ENCODE results near the gene NAP1L1. TPM values are rescaled to one million over a fixed set of nuclear protein-coding genes. Genes with fewer than 3 reads are reported as not detected.

NAP1L1 gene
- total RNA-seq, 1 experiment from 2014 or later: 946 TPM

GRCh38 chr12:75998292-75999063 is 86.0 kb downstream of the NAP1L1 start:
- TF ChIP-seq, protein P1, sequence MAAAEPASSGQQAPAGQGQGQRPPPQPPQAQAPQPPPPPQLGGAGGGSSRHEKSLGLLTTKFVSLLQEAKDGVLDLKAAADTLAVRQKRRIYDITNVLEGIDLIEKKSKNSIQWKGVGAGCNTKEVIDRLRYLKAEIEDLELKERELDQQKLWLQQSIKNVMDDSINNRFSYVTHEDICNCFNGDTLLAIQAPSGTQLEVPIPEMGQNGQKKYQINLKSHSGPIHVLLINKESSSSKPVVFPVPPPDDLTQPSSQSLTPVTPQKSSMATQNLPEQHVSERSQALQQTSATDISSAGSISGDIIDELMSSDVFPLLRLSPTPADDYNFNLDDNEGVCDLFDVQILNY (CRISPR knock-in tag; IDR thresholded peaks at IDR 0.05): no peak
- TF ChIP-seq, protein P2, sequence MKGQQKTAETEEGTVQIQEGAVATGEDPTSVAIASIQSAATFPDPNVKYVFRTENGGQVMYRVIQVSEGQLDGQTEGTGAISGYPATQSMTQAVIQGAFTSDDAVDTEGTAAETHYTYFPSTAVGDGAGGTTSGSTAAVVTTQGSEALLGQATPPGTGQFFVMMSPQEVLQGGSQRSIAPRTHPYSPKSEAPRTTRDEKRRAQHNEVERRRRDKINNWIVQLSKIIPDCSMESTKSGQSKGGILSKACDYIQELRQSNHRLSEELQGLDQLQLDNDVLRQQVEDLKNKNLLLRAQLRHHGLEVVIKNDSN (CRISPR knock-in tag; IDR thresholded peaks at IDR 0.05): no peak
- TF ChIP-seq FOXP1 (CRISPR knock-in tag; IDR thresholded peaks at IDR 0.05; ENCODE audit: borderline replicate concordance): no peak
- no peak for TF ChIP-seq PREB (CRISPR knock-in tag; IDR thresholded peaks at IDR 0.05; ENCODE audit: borderline replicate concordance)
- TF ChIP-seq CREM (CRISPR knock-in tag; IDR thresholded peaks at IDR 0.05): no peak
- no peak for TF ChIP-seq ZNF423 (CRISPR knock-in tag; IDR thresholded peaks at IDR 0.05)
- no peak for TF ChIP-seq E2F4 (CRISPR knock-in tag; IDR thresholded peaks at IDR 0.05; ENCODE audit: borderline replicate concordance, low read depth)
- TF ChIP-seq HMGXB4 (CRISPR knock-in tag; IDR thresholded peaks at IDR 0.05): no peak
- no peak for TF ChIP-seq MAX (CRISPR knock-in tag; IDR thresholded peaks at IDR 0.05)
- no peak for TF ChIP-seq NR3C1 (CRISPR knock-in tag; conservative IDR thresholded peaks at IDR 0.05; ENCODE audit: low read depth)
- TF ChIP-seq ZNF532 (CRISPR knock-in tag; IDR thresholded peaks at IDR 0.05; ENCODE audit: borderline replicate concordance): no peak
- TF ChIP-seq CTCF (IDR thresholded peaks at IDR 0.05): no peak
- H3K27me3 Mint-ChIP-seq (ENCODE audit: low read depth): no peaks in the 10 kb centered on the region
- DNase-seq (ENCODE audit: low spot score) (no peak), ATAC-seq (no peak)
- peaks cover 19% of the 10 kb centered on the region for H3K4me1 Mint-ChIP-seq
- peaks cover 3% of the 10 kb centered on the region; the same call in 1 of the 2 replicates for H3K36me3 Mint-ChIP-seq
- ChIA-PET POLR2A (no interaction called here), CTCF (no interaction called here)
- H3K4me3 Mint-ChIP-seq: no peak overlapping the region
- H3K9me3 Mint-ChIP-seq: no peaks in the 10 kb centered on the region
- H3K27ac Mint-ChIP-seq: no peak overlapping the region

All from WTC11 (cell line).